Kidney capillary endothelial cell (primary cell): ENCODE data around the gene SRCAP.
A peak's percentile ranks its signal among the peaks of the same experiment; 100 is the strongest.

Source experiments
- DNase-seq: peaks from one replicate; pipeline ENCODE4 v3.0.0-alpha.2; 2018; ENCODE audit warnings: low spot score

Gene SRCAP

DNA sequence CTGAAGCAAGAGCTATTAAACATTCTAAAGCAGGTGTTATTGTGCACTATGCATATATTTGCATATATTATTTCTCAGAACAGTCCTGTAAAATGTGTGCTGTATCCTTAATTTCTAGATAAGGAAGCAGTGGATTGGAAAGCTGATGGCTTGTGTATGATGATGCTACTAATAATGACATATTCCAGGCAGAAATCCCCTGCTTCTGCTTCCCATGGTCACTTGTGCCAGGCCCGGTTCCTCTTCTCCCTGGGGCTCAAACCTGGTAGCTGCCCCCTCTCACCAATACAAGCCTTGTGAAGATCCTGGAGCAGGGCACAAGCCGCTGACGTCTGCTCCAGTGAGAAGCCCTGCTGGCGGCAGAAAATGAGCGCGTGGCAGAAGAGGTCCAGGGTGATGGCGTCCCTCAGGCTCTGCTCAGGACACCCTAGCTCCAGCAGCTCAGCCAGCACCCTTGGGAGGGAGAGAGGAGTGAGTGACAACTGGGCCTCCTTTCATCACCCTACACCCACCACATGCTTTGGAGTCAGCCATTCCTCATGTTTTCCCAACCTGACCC lies 61.1 kb downstream of the SRCAP start:
- DNase-seq: no peak

- DNase-seq: no peak
Measured at GRCh38 chr16:30760577-30761426, 61.8 kb downstream of the SRCAP start.

DNA sequence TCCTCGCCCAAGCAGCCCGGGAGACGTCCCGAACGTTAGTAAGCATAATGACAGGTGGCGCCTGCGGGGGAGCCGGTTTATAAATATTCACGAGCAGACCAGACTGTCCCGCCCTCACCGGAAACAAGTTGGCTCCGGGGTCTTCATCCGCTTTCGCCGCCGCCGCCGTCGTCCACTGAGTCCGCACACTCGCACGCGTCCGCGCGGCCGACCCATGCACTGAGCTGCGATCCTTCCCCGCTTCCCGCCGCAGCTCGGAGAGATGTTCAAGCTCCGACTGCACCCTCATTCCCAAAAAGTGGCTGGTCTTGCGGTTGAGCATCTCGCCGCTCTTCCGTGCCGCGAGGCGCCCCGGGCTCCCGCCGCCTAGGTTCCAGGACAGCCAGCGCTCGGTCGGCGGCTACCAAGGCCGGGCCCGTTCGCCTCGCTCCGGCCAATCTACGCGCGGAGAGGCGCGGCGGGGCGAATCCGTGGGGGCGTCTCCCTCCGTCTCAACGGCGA lies 62.5 kb downstream of the SRCAP start:
- DNase-seq: peak; percentile 65

- DNase-seq: peak; percentile 96
Measured at GRCh38 chr16:30761928-30762902, 63.2 kb downstream of the SRCAP start, which contains the start of the genes CFAP119 and RNF40. Gene CFAP119 (minus strand): TSS chr16:30762062. CDS start chr16:30761748, 314 bp downstream. Gene RNF40 (plus strand): TSS chr16:30762322. CDS start chr16:30762546, 224 bp downstream.

DNA sequence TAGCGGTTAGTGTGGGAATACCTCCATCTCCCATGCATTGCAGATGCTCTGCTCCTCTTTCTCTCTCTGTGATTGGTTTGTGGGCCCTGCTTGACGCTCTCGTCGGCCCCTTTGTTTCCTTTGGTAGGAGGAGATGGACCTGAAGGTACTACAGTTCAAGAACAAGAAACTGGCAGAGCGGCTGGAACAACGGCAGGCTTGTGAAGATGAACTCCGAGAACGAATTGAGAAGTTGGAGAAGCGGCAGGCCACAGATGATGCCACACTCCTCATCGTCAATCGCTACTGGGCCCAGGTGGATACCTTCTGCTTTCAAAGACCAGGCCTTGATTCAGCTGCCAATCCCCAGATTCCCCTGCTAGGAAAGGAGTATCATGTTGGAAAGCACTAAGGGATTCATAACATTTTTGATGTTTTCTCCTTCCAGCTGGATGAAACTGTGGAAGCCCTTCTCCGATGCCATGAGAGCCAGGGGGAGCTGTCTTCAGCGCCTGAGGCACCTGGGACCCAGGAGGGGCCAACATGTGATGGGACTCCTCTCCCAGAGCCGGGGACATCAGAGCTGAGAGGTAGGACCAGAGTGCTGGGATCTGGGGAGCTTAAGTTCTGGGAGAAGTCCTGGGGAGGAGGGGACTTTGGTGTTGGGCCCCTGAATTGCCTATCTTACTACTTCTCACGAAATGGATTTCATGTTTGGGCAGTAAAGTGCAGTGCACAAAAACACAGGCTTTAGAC lies 64.2 kb downstream of the SRCAP start:
- no peak for DNase-seq

GRCh38 chr16:30764086-30764485 lies 65.1 kb downstream of the SRCAP start:
- no peak for DNase-seq

DNA sequence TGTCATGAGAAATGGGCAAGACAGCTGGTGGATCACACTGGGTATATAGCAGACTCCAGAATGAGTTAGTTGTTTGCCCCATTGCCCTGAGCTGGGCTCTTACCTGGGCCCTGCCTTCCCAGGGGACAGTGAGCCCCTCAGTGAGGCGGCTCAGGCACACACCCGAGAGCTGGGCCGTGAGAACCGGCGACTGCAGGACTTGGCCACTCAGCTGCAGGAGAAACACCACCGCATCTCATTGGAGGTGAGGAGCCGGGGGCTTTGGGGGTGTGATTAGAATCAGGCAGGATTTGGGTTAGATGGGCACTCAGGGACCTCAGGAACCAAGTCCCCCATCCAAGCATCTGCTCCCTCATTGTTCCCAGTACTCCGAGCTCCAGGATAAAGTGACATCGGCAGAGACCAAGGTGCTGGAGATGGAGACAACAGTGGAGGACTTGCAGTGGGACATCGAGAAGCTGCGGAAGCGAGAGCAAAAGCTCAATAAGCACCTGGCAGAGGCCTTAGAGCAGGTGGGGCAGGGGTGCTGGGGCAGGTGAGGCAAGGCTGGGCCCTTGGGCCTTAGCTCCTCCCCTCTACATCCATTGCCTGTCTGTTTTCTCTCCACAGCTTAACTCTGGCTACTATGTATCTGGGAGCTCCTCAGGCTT lies 66.0 kb downstream of the SRCAP start:
- DNase-seq: no peak

- DNase-seq: no peak
Measured at GRCh38 chr16:30766206-30766932, 67.4 kb downstream of the SRCAP start.

- DNase-seq: no peak
Measured at GRCh38 chr16:30766933-30767284, 67.9 kb downstream of the SRCAP start.

GRCh38 chr16:30767767-30768465 lies 68.9 kb downstream of the SRCAP start:
- no peak for DNase-seq

DNA sequence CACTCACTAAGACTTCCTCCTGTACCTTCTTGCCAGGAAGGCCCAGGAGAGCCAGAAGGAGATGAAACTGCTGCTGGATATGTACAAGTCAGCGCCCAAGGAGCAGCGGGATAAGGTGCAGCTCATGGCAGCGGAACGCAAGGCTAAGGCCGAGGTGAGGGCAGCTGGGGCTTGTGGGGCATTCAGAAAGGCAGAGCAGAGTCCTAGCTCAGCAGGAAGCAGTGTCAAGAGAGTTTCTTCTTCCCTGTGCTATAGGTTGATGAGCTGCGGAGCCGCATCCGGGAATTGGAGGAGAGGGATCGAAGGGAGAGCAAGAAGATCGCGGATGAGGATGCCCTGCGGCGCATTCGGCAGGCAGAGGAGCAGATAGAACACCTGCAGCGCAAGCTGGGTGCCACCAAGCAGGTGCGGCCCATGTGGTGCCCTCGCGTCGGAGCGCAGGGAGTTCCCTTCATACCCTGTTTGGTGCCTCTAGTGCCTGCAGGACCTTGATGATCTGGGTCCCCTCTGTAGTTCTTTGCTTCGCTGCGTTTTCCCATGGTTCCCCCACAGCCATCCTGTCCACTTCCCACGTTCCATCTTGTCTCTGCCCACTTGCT lies 69.7 kb downstream of the SRCAP start:
- no peak for DNase-seq

DNA sequence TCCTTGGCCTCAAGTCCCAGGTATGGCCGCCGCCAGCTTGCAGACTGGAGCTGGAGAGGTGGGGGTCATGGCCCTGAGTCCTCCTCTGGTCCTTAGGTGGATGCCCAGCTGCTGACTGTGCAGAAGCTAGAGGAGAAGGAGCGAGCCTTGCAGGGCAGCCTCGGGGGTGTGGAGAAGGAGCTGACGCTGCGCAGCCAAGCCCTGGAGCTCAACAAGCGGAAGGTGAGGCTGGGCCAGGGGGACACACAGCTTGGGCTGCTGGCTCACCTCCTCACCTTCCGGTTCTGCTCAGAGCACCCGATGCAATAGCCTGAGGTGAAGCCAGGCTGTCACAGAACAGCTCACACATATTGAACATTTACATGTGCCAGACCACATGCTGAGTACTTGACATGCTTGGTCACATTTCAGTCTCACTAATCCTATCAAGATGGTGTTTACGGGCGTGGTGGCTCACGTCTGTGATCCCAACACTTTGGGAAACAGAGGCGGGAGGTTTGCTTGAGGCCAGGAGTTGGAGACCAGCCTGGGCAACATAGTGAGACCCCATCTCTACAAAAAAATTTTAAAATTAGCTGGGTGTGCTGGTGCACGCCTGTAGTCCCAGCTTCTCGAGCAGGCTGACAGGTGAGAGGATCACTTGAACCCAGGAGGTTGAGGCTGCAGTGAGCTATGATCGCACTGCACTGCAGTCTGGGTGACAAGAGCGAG lies 70.6 kb downstream of the SRCAP start:
- DNase-seq: no peak

GRCh38 chr16:30771726-30772125 lies 72.8 kb downstream of the SRCAP start:
- DNase-seq: no peak

DNA sequence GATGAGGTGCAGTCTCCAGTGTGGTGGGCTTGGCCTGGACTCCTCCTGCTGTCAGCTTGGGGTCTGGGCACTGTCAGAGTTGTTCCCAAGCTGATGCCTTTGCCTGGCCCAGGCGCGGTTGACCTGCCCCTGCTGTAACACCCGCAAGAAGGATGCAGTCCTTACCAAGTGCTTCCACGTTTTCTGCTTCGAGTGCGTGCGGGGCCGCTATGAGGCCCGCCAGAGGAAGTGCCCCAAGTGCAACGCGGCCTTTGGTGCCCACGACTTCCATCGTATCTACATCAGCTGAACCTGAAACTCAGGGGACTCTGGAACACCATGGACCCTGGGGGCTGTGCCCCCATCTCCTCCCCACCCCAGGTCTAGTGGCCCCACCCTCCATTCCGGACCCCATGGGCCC lies 74.9 kb downstream of the SRCAP start:
- no peak for DNase-seq

DNA sequence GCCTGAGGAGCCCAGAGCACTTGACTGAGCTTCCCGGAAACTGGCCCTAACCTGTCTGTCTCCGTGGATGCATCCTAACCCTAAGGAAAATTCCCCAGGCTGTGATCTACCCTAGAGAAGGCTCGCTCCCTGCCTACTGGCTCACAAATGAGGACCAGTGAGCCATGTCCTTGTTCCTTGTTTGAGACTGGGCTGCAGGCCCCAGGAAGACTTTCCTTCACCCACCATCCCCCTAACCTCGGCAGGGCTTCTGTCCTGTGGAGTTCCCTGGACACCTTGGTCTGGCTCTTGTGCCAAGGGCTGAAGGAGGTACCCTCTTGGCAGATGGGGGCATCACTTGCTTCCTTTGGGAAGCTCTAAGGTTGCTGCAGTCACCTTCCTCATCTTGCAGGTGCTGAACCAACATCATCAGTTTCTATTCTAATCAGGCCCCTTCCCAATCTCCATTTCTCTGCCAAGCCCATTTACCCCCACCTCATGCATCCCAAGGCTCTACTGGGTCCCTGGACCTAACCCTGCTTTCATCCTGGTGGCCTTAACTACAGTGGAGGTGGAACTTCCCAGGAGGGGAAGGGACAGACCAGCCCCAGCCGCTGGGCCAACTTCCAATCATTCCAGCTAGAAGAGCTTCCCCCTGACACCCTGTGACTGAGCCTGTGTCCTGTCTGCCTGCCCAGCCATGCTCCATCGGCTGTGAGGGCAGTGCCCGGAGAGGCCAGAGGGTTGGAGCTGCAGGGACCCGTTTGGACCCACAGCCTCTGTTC lies 75.6 kb downstream of the SRCAP start:
- DNase-seq: no peak

DNA sequence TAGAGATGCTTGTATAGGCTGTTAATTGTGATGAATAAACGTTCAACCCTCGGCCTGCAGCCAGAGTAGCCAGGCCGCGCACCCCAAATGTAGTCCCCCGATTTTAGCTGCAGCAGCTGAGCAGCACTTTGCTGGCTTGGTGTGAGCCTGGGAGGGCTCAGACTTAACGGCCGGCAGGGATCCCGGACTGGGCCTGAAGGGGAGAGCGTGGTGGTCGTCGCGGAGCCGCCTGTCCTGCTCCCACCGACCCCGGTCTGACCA lies 76.1 kb downstream of the SRCAP start:
- DNase-seq: no peak

DNA sequence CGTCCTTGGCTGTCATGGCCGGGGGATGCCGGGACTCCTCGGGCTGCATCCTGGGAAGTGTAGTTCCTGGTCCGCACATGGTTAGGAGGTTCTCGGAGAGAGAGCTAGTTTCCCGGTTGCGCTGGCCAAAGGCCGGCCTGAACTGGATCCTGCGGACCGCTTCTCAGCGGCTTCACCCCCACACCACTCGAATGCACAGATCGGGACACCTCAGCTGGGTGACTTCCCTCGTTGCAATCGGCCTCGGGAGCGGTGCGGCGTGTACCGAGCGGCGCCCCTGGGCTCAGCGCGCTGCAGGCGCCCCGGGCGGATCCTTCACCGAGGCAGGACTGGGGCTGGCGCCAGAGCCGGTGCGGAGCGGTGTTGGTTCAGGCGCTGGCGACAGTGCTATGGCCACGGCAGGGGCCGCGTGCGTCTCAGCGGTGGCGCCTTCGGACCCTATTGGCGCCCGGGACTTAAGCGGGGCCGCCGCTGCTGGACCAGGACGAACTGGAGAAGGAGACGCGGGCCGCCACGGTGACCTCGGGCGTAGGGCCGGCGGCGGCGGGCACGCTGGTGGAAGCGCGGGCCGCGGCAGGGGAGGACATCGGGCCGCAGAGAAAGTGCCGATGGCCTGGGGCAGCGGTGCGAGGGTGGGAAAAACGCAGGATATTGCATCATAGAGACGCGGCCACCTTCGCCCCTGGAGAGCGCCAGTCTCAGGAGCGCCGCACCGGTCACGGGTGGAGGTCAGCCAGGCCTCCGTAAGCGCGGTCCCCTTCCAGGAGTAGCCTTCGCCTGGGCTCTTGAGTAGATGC lies 76.6 kb downstream of the SRCAP start:
- peak; percentile 78 for DNase-seq
